Thyroid gland (tissue), 4 donors: ENCODE results near the gene KRT32.

Experiments
- POLR2A ChIP-seq, 2 donors: fragments of 450-650 bp; IDR thresholded peaks; one replicate each; pipeline ENCODE4 v1.6.1; 2017; ENCODE audit warnings: antibody characterized with exemption in 2 of 2, mild to moderate bottlenecking in 2 of 2, moderate library complexity in 1 of 2
- TF ChIP-seq, protein P1 (sequence below), 6 experiments: fragments of 200-600 bp in 3 of 6; fragments of 450-650 bp in 3 of 6; sonication (generic) in 3 of 6; IDR thresholded peaks; one replicate each; pipeline ENCODE4 v1.5.1; 2016 to 2019; ENCODE audit warnings: antibody characterized with exemption in 6 of 6, mild to moderate bottlenecking in 2 of 6, inconsistent platforms in 1 of 6, moderate library complexity in 1 of 6

DNA sequence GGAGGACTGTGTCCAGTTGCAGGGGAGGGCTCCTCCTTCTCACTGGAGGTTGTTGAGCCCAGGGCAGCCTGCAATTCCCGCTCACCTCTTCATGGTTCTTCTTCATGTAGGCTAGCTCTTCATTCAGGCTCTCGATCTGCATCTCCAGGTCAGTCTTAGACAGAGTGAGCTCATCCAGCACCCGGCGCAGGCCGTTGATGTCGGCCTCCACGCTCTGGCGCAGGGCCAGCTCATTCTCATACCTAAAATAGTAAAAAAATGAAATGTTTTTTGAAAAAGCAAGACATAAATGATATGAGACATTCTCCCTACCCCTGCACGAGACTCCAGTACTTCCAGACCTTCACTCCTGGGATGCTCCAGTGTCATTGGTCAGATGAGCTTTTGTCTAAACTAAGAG, 36.0 kb upstream of the KRT32 start:
- TF ChIP-seq, protein P1, sequence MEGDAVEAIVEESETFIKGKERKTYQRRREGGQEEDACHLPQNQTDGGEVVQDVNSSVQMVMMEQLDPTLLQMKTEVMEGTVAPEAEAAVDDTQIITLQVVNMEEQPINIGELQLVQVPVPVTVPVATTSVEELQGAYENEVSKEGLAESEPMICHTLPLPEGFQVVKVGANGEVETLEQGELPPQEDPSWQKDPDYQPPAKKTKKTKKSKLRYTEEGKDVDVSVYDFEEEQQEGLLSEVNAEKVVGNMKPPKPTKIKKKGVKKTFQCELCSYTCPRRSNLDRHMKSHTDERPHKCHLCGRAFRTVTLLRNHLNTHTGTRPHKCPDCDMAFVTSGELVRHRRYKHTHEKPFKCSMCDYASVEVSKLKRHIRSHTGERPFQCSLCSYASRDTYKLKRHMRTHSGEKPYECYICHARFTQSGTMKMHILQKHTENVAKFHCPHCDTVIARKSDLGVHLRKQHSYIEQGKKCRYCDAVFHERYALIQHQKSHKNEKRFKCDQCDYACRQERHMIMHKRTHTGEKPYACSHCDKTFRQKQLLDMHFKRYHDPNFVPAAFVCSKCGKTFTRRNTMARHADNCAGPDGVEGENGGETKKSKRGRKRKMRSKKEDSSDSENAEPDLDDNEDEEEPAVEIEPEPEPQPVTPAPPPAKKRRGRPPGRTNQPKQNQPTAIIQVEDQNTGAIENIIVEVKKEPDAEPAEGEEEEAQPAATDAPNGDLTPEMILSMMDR (IDR thresholded peaks at IDR 0.05) = no peak
- TF ChIP-seq POLR2A (IDR thresholded peaks at IDR 0.05) = no peak
